GM12878 (cell line): ENCODE data around the gene UBQLN1.

Experiments used
- EGR1 ChIP-seq, 2 experiments: IDR thresholded peaks; 1 replicate in 1 of 2; 2 replicates in 1 of 2; pipeline ENCODE4 v1.6.1; 2011 to 2012; ENCODE audit warnings: low read depth in 2 of 2, low read length in 2 of 2, borderline replicate concordance in 1 of 2, mild to moderate bottlenecking in 1 of 2, moderate library complexity in 1 of 2
- EZH2 ChIP-seq: IDR thresholded peaks from 2 replicates; pipeline ENCODE4 v1.6.1; 2012; ENCODE audit warnings: low read depth, mild to moderate bottlenecking, control low read depth, inconsistent platforms, low read length, borderline replicate concordance; ENCODE audit not compliant: control insufficient read depth
- MXI1 ChIP-seq: fragments of 150-350 bp; IDR thresholded peaks from 2 replicates; pipeline ENCODE4 v1.6.1; 2011; ENCODE audit warnings: low read depth, mild to moderate bottlenecking, inconsistent platforms, low read length, improper control_type of control experiment
- POLR2AphosphoS2 ChIP-seq: IDR thresholded peaks from 2 replicates; pipeline ENCODE4 v1.6.1; 2011; ENCODE audit warnings: low read depth, mild to moderate bottlenecking, low read length, improper control_type of control experiment, moderate library complexity
- RELA ChIP-seq: fragments of 450-650 bp; IDR thresholded peaks from 2 replicates; pipeline ENCODE4 v1.8.0; 2014; ENCODE audit warnings: borderline replicate concordance; ENCODE audit not compliant: partially characterized antibody
- RFX5 ChIP-seq: IDR thresholded peaks from 2 replicates; pipeline ENCODE4 v1.6.1; 2011; ENCODE audit warnings: low read depth, low read length, improper control_type of control experiment
- SMAD1 ChIP-seq: fragments of 450-650 bp; IDR thresholded peaks from 2 replicates; pipeline ENCODE4 v1.6.1; 2018; ENCODE audit warnings: mild to moderate bottlenecking, low read depth; ENCODE audit not compliant: partially characterized antibody
- TCF12 ChIP-seq: IDR thresholded peaks from 2 replicates; pipeline ENCODE4 v1.6.1; 2011; ENCODE audit warnings: low read depth, mild to moderate bottlenecking, low read length
- TF ChIP-seq, protein P1 (sequence below): IDR thresholded peaks from 2 replicates; pipeline ENCODE4 v1.6.1; 2012; ENCODE audit warnings: mild to moderate bottlenecking, low read depth, low read length
- TF ChIP-seq, protein P2 (sequence below), 3 experiments: IDR thresholded peaks in 2 of 3; conservative IDR thresholded peaks in 1 of 3; 2 replicates each; pipeline ENCODE4 v1.5.1; 2011; ENCODE audit warnings: low read depth in 3 of 3, low read length in 3 of 3, mild to moderate bottlenecking in 3 of 3, control low read depth in 2 of 3, moderate library complexity in 2 of 3, inconsistent platforms in 1 of 3, mixed read lengths in 1 of 3; ENCODE audit not compliant: control insufficient read depth in 2 of 3, insufficient read depth in 1 of 3; ENCODE audit errors: extremely low read depth in 1 of 3
- TF ChIP-seq, protein P3 (sequence below): IDR thresholded peaks from 2 replicates; pipeline ENCODE4 v1.6.1; 2012; ENCODE audit warnings: low read depth, low read length, improper control_type of control experiment

DNA sequence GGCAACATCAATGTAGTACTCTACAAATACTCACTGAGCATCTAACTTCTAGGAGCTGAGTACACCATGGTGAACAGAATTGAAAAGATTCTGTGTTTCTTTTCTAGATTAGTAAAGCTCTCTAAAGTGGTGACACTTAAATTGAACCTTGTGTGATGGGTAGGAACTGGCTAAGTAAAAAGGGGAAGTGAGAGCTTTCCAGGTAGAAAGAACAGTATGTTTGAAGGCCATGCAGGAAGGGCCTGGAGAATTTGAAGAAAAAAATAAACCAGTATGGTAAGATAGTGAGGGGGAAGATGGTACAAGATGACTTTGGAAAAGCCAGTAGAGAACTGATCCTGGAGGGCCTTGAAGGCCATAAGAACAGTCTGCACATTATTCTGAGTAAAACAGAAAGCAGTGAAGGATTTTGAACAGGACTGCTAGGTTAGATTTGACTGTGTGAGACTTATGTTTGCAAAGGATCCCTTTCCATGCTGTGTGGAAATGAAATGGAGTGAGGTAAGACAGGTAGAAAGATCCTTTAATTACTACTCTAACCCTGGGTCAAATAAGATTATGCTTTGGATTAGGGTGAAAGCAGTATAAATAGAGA lies 46.7 kb upstream of the UBQLN1 start:
- TF ChIP-seq, protein P1, sequence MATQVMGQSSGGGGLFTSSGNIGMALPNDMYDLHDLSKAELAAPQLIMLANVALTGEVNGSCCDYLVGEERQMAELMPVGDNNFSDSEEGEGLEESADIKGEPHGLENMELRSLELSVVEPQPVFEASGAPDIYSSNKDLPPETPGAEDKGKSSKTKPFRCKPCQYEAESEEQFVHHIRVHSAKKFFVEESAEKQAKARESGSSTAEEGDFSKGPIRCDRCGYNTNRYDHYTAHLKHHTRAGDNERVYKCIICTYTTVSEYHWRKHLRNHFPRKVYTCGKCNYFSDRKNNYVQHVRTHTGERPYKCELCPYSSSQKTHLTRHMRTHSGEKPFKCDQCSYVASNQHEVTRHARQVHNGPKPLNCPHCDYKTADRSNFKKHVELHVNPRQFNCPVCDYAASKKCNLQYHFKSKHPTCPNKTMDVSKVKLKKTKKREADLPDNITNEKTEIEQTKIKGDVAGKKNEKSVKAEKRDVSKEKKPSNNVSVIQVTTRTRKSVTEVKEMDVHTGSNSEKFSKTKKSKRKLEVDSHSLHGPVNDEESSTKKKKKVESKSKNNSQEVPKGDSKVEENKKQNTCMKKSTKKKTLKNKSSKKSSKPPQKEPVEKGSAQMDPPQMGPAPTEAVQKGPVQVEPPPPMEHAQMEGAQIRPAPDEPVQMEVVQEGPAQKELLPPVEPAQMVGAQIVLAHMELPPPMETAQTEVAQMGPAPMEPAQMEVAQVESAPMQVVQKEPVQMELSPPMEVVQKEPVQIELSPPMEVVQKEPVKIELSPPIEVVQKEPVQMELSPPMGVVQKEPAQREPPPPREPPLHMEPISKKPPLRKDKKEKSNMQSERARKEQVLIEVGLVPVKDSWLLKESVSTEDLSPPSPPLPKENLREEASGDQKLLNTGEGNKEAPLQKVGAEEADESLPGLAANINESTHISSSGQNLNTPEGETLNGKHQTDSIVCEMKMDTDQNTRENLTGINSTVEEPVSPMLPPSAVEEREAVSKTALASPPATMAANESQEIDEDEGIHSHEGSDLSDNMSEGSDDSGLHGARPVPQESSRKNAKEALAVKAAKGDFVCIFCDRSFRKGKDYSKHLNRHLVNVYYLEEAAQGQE: no peak
- no peak for TF ChIP-seq RELA
- TF ChIP-seq, protein P2, sequence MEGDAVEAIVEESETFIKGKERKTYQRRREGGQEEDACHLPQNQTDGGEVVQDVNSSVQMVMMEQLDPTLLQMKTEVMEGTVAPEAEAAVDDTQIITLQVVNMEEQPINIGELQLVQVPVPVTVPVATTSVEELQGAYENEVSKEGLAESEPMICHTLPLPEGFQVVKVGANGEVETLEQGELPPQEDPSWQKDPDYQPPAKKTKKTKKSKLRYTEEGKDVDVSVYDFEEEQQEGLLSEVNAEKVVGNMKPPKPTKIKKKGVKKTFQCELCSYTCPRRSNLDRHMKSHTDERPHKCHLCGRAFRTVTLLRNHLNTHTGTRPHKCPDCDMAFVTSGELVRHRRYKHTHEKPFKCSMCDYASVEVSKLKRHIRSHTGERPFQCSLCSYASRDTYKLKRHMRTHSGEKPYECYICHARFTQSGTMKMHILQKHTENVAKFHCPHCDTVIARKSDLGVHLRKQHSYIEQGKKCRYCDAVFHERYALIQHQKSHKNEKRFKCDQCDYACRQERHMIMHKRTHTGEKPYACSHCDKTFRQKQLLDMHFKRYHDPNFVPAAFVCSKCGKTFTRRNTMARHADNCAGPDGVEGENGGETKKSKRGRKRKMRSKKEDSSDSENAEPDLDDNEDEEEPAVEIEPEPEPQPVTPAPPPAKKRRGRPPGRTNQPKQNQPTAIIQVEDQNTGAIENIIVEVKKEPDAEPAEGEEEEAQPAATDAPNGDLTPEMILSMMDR (IDR thresholded peaks at IDR 0.05 in 2 of 3, conservative IDR thresholded peaks at IDR 0.05 in 1 of 3; ENCODE audit: control insufficient read depth in 2 of 3, extremely low read depth in 1 of 3, insufficient read depth in 1 of 3, low read depth in 3 of 3, low read length in 3 of 3): no peak
- TF ChIP-seq POLR2AphosphoS2: no peak
- no peak for TF ChIP-seq EZH2
- TF ChIP-seq, protein P3, sequence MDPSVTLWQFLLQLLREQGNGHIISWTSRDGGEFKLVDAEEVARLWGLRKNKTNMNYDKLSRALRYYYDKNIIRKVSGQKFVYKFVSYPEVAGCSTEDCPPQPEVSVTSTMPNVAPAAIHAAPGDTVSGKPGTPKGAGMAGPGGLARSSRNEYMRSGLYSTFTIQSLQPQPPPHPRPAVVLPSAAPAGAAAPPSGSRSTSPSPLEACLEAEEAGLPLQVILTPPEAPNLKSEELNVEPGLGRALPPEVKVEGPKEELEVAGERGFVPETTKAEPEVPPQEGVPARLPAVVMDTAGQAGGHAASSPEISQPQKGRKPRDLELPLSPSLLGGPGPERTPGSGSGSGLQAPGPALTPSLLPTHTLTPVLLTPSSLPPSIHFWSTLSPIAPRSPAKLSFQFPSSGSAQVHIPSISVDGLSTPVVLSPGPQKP: no peak
- no peak for TF ChIP-seq RFX5
- no peak for TF ChIP-seq SMAD1
- TF ChIP-seq EGR1 (IDR thresholded peaks at IDR 0.05; ENCODE audit: borderline replicate concordance in 1 of 2, low read depth in 2 of 2, low read length in 2 of 2): no peak
- TF ChIP-seq TCF12: no peak
- no peak for TF ChIP-seq MXI1
